Gastroesophageal sphincter (tissue), 2 donors: ENCODE measurements around the gene CTIF.

Experiments used
- EP300 ChIP-seq: sonication (generic); formaldehyde crosslinking; IDR thresholded peaks from one replicate; pipeline ENCODE4 v1.6.1; 2017; ENCODE audit warnings: antibody characterized with exemption, mild to moderate bottlenecking
- POLR2A ChIP-seq, 2 donors: fragments of 450-650 bp; IDR thresholded peaks; one replicate each; pipeline ENCODE4 v1.6.1; 2017; ENCODE audit warnings: antibody characterized with exemption in 2 of 2, mild to moderate bottlenecking in 2 of 2, moderate library complexity in 1 of 2

DNA sequence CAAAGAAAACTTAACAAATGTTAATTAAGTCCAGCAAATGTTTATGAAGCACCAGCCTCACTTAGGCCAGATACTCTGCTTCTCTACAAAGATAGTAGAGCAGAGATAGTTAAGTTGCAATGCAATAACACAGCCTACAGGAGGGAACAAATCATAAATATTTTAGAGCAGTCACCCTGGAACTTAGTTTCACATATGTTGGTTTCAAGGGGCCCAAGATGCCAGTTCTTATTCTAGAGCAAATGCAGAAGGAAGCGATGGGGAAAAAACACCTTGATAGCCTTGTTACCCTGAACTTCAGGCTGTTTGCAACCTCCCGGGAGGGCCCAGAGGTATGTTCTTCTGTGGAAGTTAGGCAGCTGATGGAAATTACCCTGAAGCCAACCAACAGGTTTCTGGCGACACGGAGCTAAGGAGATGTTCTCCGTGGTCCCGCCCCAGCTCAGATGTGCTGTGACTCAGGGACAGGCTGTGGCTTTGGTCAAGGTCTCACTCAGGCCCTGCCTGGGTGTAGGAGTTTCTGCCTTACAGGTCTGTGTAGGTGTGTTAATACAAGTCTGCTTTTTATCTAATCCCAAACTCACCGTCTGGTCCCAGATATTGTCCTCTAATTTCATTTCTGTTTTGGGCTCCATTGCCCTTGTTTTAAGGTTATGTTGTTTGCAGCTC, 3.8 kb downstream of the CTIF start:
- TF ChIP-seq POLR2A (IDR thresholded peaks at IDR 0.05) (no peak), EP300 (no peak)
